ENCODE results near the gene PPP1R3E.
"Not testable (repeated sequence)": the region's sequence is repeated elsewhere in the genome, so short reads cannot be mapped to it uniquely, and the experiment has no call there.

The PPP1R3E gene

DNA sequence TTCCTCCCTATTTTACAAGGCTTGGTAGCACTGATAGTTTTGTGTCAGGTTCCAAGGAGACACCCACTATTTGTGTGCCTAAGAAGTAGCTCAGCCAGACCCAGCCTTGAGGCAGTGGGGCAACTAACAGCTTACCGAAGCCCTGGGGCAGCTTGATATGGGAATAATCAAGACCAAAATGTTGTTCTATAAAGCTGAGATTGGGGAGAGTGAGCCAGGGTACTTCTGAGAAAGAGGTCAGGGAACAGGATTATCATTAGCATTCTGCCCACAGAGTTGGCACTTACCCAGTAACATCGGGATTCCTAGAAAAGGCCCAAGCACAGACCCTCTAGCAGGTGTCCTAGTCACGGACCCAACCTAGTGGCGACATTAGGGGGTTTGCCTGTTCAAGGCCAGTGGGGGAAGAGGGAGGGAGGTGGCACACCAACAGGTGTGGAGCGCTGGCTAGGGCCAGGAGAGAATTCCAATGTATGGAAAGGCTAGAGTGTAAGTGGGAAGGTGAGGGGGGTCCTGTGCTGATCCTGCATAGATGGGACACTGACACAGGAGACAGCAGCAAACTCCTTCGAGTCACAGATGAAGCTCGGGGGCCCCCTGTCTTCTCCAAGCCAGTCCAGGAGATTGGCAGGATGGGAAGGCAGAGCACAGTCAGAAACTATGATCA, 4.9 kb downstream of the PPP1R3E start:
- no peak for DNase-seq

DNA sequence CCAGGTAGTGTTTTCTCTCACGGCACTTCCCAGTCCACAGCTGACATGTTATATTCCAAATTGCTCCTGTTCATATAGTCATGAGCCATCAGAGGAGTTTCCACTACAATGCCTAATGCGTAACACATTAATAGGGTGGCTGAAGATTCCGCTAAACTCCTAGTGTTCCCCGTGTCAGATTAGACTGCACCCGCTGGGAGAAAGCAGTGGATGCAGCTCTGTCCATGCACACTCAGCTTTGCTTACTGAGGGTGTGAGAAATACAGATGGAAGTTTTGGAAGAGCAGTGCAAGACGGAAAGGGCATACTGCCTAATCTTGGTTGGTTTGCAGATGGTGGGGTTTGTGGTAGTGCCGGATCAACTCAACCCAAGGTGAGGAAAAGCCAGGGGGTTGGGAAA, 5.6 kb downstream of the PPP1R3E start:
- DNase-seq = no peak

DNA sequence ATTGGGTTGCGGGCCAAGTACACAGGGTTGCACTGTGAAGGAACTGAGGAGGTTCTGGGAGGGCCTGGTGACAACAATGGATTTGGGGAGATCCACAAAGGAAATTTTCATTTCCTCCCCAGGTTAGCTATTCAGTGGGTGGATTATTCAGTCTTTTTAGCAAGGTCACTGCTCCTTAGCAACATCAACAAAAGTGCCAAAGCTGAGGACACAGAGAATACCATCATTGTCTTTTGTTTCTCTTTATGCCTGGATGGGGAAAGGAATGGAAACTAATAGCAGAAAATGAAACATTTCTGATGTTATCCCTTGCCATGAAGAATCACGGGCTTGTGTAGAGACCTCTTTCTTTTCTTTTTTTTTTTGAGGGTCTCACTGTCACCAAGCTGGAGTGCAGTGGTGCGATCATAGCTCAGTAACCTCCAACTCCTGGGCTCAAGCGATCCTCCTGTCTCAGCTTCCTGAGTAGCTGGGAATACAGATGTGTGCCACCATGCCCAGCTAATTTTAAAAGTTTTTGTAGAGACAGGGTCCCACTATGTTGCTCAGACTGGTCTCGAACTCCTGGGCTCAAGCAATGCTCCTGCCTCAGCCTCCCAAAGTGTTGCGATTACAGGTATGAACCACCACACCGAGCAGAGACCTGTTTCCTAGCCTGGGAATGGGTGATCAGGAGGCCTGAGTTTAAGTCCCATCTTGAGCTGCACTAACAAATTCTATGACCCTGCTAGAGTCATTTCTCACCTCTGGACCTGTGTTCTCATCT, 6.5 kb downstream of the PPP1R3E start:
- no peak for DNase-seq

DNA sequence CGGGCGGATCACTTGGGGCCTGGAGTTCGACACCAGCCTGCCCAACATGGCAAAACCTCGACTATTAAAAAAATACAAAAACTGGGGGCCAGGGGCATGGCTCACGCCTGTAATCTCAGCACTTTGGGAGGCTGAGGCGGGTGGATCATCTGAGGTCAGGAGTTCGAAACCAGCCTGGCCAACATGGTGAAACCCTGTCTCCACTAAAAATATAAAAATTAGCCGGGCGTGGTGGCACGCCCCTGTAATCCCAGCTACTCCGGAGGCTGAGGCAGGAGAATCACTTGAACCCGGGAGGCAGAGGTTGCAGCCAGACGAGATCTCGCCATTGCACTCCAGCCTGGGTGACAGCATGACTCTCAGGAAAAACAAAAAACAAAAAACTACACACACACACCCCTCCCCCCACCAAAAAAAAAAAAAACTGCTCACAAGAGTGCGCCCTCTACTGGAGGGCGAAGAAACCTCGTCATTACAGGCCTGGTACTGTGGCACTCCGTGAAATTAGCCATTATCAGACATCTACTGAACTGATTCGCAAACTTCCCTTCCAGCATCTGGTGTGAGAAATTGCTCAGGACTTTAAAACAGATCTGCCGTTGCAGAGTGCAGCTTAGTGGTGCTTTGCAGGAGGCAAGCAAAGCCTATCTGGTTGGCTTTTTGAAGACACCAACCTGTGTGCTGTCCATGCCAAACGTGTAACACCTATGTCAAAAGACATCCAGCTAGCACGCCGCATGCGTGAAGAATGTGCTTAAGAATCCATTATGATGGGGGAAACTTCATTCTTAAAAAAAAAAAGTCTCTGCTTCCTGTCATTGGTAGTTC, 7.7 kb downstream of the PPP1R3E start:
- DNase-seq = peak; percentile 60

DNA sequence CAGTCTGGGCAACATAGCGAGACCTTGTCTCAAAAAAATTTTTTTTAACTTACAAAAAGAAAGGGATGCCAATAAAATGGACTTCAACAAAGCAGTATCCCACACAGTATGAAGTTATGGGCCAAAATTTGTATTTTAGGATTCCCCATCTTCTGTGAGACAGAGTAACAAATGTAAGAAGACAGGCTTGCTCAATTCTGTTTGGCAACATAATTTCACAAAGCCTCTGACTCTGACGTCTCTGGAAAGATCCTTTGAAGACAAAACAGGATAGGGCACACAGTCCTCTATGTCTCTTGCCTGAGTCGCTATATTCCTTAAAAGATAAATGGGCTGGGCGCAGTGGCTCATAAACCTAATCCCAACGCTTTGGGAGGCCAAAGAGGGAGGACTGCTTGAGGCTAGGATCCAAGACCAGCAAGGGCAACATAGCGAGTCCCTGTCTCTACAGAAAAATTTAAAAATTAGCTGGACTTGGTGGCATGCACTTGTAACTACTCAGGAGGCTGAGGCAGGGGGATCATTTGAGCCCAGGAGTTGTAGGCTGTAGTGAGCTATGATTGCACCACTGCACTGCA, 15.7 kb downstream of the PPP1R3E start:
- no peak for DNase-seq

DNA sequence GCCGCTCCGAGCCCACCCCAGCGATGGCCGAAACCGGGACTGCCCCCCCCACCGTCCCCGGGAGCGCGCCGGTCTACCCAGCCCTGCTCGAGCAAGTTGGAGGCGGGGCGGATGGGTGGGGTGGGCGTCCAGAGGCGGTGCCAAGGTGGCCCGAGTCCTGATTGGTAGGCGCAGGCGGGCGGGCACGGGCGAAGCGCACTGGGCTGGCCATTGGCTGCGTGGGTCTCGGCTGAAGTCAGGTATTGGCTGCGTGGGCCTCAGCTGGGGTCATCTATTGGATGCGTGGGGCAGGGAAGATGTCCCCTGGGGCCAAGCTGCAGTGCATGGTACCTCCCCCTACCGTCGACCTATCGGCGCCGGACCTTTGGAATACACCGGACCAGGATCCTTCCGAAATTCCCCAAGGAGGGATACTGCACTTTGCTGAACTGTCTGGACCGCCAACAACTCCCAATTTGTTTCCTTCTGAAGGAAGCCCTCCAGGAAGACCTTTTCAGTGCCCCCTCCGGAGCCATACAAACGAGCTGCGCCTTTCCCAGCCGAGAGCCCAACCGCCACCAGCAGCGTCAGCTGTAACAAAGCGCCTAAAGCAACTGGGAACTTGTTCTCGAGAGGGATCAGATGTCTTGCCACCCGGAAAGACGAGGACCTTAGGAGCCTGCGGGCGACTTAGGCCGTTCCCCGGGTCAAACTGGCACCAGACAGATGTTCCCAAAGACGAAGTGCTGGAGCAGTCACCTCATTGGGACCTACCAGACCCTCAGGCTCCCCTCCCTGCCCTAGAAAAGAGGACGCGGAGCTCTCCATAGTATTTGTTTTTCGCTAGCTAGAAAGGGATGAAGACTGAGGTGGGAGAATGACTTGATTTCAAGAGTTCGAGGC, 16.4 kb downstream of the PPP1R3E start, which contains the start of gene HOMEZ:
Gene HOMEZ (minus strand): TSS at position 113 of the 882 bp plus-strand sequence. CDS start 180 bp downstream, outside the sequence.
- DNase-seq = peak; percentile 99

DNA sequence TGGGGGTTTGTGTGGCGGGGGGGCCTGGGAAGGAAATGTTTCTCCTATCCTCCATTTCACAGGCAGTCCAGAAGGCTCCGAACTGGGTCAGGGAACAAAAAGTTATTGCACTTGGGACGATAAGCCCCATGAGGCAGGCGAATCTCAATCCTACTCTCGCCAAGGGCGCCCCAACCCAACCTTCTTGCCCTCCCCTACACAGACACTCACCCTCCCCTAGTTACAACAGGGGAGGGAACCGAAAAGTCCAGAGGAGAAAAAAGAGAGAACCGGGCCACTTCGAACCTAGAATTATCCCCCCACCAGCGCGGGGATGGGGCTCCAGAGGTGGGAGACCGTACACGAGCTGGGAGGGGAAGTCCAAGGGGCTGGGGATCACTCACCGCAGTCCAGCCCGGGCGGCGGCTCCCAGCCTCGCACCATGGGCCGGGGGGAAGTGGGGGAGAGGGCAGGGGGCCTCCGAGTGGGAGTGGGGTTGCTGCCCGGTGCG, 17.1 kb downstream of the PPP1R3E start:
- no peak for DNase-seq

DNA sequence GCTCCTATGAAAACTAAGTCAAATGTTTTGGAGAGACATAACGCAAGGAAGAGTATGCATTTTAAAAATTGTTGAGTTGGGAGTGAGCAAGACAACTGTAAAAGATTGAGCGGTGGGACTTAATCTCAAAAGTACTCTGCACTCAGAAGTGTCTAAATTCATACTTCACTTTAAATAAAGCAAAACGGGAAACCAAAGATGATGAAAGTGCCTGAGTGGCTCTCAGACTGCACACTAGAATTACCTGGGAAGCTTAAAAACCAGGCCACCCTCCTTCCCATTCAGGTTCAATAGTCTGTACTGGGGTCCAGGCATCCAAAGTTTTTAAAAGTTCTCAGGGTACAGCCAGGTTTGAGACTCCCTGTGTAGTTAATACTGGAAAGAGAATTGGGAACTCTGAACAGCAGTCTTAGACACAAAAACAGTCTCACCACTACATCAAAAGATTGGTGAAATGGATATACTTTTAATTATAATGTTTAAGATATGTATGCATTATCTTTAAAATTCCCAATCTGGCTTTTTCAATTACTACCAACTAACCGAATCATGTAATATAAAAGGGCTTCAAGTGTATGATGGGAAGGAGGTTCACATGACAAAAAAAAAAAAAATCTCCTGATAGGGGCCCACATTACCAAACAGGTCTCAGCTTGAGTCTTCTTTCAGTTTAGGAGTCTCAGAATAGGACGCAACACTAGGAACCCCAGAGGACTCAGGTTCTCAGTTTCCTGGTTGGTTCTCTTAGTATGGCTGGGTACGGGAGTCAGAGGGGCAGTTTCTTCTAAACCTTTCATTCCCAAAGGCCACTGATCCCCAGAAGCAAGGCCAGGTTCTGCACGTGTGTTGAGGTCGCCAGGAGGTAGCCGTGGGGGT, 17.8 kb downstream of the PPP1R3E start:
- peak; percentile 15 for DNase-seq

DNA sequence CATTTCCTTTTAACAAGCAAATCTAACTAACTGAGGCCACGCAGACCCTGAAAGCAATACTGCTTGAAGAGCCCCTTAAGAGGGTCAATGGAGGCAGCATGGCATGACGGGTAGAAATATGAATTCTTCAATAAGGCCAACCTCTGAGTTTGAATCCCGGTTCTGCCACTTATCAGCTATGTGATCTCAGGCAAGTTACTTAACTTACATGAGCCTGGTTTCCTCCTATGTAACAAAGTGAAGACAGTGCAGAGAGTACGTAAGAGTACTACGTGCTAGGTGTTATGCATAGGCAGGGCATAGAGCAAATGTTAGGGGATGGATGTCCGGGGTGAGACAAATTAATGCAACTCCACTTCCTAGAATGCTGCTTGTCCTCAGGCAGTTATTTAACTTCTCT, 21.4 kb downstream of the PPP1R3E start:
- DNase-seq = no peak

DNA sequence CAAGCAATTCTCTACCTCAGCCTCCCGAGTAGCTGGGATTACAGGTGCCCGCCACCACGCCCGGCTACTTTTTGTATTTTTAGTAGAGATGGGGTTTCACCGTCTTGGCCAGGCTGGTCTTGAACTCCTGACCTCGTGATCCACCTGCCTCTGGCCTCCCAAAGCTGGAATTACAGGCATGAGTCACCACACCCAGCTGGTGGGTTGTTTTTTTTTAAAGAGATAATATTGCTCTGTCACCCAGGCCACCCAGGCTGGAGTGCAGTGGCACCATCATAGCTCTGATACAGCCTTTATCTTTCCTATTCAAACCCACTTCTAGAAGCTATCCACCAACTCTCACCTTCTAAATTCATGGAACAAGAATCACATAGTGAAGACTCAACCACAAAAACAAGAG, 24.7 kb downstream of the PPP1R3E start:
- DNase-seq = not testable (repeated sequence)

DNA sequence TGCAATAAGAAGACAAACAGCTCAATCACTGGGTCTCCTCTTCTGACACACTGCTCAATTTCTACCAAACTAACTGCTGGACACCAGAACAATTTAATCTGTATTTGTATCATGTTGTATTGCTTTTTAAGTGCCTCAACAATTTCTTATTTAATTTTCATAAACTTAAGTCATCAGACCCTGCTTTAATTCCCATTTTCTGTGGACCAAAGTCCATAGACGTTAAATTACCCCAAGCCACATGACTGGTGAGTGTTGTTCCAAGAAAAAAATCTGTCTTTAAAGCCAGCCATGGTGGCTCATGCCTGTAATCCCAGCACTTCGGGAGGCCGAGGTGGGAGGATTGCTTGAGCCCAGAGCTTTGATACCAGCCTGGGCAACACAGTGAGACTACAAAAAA, 25.5 kb downstream of the PPP1R3E start:
- DNase-seq = no peak

DNA sequence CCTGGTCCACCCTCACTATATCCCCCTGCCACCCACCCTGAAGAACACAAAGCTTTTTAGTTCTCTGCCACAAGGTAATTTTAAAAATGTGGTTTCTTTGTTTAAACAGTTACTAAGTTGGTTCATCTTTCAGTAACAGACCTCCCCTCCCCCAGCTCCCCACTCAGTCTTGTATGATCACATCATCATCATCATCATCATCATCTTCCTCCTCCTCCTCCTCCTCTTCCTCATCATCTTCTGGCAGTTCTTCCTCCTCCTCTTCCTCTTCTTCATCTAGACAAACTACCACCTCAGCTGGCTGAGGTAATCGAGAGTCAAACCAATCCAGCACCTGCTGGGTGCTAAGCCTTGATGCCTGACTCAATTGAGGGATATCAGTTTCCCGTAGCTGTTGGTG, 27.2 kb downstream of the PPP1R3E start:
- no peak for DNase-seq

DNA sequence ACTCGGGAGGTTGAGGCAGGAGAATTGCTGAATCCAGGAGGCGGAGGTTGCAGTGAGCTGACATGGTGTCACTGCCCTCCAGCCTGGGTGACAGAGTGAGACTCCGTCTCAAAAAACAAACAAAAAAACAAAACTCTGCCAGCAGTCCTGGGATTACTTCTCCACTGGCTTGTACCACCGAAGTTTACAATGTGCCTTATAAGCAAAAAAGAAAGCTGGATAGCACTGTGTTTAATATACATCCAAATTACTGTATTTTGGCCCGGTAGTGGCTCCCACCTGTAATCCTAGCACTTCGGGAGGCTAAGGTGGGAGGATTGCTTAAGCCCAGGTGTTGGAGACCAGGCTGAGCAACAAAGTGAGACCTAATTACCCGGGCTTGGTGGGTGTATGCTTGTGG, 33.5 kb downstream of the PPP1R3E start:
- DNase-seq = no peak

DNA sequence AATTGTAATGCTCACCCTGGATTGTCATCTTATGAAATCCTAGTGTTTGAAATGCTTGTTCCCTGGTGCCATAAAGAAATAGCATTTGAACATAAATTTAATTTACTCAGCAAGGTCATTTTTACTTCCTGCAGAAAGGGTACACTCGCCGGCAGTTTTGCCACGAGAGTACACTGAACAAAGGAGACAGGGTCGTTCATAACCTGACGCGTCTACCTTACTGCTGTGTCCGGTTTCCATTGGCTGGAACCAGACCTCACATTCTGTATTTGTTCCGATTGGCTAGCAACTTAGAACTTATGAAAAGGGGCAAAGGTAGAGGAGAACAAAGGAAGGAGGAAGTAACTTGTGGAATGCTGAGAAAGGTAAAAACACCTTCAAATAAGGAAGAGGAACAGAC, 41.8 kb downstream of the PPP1R3E start:
- DNase-seq = not testable (repeated sequence)

DNA sequence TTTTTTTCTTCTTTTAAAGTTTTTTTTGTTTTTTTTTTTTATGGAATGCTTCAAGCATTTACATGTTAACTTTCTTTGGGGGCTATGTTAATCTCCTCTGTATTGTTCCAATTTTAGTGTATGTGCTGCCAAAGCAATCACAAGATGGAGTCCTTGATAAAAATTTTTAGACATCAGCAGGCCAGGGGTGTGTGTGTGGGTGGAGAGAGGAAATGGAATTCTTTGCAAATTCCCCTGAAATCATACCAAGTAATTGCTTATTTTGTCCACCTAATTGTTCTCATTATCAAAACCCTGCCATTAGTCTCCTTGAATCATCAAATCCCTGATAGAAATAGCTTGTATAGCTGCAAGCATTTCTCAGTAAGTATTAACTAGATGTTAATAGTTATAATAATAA, 43.2 kb downstream of the PPP1R3E start:
- no peak for DNase-seq

DNA sequence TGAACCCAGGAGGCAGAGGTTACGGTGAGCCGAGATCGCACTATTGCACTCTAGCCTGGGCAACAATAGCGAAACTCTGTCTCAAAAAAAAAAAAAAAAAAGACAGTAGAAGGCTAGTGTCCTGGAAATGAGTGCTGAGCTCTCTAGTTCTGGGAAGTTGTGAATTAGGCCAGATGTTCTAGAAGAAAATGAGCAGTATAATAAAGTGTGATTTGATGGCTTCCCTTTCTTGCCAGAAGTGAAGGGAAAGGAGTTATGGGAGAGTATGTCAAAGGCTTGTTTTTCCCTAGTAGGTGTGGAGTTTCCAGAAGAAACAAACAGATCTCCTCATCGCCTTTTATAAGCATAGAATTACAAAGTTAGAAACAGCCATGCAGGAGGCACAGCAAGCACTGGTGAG, 44.4 kb downstream of the PPP1R3E start:
- no peak for DNase-seq

DNA sequence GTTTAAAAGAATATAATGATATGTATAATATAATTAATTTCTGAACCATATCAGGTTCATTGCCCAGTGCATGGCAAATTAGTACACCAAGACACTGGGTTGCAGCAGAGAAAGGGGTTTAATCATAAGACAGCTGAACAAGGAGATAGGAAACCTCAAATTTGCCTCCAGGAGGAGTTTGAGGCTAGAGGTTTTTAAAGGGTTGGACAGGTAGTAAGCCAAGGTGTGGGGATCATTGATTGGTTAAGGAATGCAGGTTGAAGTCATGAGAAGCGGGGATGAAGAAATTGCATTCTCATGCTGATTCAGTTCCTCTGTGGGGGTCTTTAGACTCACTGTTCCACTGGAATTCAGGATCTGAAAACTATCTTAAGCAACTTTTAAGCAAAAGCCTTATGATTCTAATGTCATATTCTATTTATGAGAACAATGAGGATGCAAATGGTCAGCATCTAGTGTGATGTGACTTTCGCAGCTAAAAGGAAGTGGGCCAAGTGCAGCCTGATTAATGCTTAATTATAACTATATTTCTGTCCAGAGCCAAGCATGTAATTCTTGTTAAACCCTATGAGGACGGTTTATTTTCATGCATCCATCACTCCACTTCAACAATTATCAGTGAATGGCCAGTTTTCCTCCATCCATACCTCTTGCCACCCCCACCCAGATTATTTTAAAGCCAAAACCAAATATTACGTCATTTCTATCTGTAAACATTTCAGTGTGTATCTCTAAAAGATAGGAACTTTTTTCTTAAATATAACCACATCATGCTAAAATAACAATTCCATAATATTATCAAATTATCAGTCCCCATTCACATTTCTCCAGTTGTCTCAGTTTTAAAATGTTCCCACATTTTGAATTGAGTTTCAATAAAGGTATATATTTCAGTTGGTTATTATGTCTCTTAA, 50.0 kb downstream of the PPP1R3E start:
- DNase-seq = no peak

DNA sequence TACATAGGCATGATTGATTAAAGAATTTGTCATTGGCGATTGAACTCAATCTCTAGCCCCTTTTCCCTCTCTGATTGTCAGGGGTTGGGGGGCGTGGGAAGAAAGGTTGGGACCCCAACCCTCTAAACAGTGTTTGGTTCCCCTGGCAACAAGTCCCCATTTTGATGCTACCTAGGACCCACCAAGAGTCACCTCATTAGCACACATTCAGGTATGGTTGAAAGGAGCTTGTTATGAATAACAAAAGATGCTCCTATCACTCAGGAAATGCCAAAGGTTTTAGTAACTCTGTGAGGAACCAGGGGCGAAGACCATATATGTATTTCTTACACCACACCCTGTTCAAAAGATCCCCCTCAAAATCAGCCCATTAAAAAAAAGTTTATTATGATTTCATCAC, 50.7 kb downstream of the PPP1R3E start:
- no peak for DNase-seq

DNA sequence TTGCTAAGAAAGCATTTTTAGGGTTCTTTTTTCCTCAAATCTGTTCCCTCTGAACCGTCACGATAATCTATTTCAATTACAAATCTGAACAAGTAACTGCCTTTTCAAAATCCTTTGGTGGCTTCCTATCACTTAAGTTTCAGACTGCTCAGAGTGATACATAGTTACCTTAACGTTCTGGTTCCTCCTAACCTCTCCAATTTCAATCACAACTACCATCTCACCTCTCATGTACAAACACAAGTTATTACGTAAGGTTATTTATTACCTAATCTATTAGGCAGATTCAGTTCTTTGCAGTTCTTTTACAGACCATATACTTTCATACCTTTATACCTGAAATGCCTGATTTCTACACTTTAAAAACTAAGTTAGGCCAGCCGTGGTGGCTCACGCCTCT, 52.8 kb downstream of the PPP1R3E start:
- no peak for DNase-seq

DNA sequence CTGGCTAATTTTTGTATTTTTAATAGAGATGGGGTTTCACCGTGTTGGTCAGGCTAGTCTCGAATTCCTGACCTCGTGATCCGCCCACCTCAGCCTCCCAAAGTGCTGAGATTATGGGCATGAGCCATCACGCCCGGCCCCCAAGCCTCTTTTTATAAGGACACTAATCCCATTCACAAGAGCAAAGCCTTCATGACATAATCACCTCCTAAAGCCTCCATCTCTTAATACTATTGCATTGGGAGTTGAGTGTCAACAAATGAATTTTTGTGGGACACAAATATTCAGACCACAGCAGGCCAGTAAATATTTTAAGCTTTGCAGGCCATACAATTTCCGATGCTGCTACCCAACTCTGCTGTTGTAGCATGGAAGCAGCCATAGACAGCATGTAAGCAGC, 54.1 kb downstream of the PPP1R3E start:
- DNase-seq = no peak

Data from stimulated activated CD4-positive, alpha-beta T cell treated with anti-CD3 and anti-CD28 coated beads, Interleukin-15, amount 100 ng/mL, for 24 hours (primary cell).